Endothelial cell of umbilical vein (primary cell): ENCODE measurements around the gene RP2. TPM values are rescaled to one million over a fixed set of nuclear protein-coding genes. Genes with fewer than 3 reads are reported as not detected.

Experiments
- BruUV-seq: library from RNA; stranded (reverse); fragments of 400-500 nt; replicated peaks from 2 replicates; lab custom pipeline; 2021; lab: Mats Ljungman, UMichigan
- CTCF ChIA-PET: fragments of 300-600, 350-600 bp; sonication (Branson Sonifier 250); formaldehyde crosslinking; loops from one replicate; lab custom pipeline; 2021; ENCODE audit warnings: antibody characterized with exemption, inconsistent platforms; lab: Charles Lee
- POLR2A ChIA-PET: fragments of 300-600, 350-600 bp; sonication (Branson Sonifier 250); formaldehyde crosslinking; loops from one replicate; lab custom pipeline; 2021; ENCODE audit warnings: antibody characterized with exemption, inconsistent platforms; lab: Charles Lee
- DNase-seq: peaks from one replicate; pipeline ENCODE4 v3.0.0-alpha.2; 2011; ENCODE audit warnings: low read depth, low spot score
- FAIRE-seq: peaks from 2 replicates; lab custom pipeline; 2011; peaks lifted over from hg19 to GRCh38; lab: Jason Lieb, UNC
- H2AFZ ChIP-seq: 2 replicates; pipeline ENCODE4 v1.6.0; 2012; ENCODE audit warnings: low read depth, low read length, control low read depth, inconsistent platforms
- H3K27ac ChIP-seq: 2 replicates; pipeline ENCODE4 v1.5.1; 2011; ENCODE audit warnings: low read depth, mild to moderate bottlenecking, control low read depth, low read length, moderate library complexity; ENCODE audit not compliant: insufficient read depth
- H3K27me3 ChIP-seq, 2 experiments: 2 replicates each; pipeline versions ENCODE4 v1.6.0 to v1.6.1; 2011; ENCODE audit warnings: low read length in 2 of 2, mixed read lengths in 1 of 2; ENCODE audit not compliant: control insufficient read depth in 2 of 2, insufficient read depth in 2 of 2
- H3K36me3 ChIP-seq, 2 experiments: 2 replicates in 1 of 2; 3 replicates in 1 of 2; pipeline ENCODE4 v1.5.1; 2011; ENCODE audit warnings: low read length in 2 of 2, mild to moderate bottlenecking in 1 of 2, moderate library complexity in 1 of 2; ENCODE audit not compliant: control insufficient read depth in 2 of 2, insufficient read depth in 2 of 2; ENCODE audit errors: extremely low read depth in 1 of 2
- H3K4me1 ChIP-seq: 3 replicates; pipeline ENCODE4 v1.5.1; 2011; ENCODE audit warnings: mild to moderate bottlenecking, low read length; ENCODE audit not compliant: control insufficient read depth, insufficient read depth; ENCODE audit errors: extremely low read depth
- H3K4me2 ChIP-seq: 2 replicates; pipeline ENCODE4 v1.6.1; 2011; ENCODE audit warnings: low read length, control low read depth, mixed read lengths; ENCODE audit not compliant: insufficient read depth
- H3K4me3 ChIP-seq, 3 experiments: fragments of 200-600 bp in 1 of 3; sonication (generic), shearing (Covaris generic) in 1 of 3; replicated peaks in 1 of 3; 2 replicates each; pipeline ENCODE4 v1.5.1; 2011 to 2016; ENCODE audit warnings: control low read depth in 3 of 3, low read length in 3 of 3, mild to moderate bottlenecking in 2 of 3, inconsistent platforms in 1 of 3, low read depth in 1 of 3, moderate library complexity in 1 of 3; ENCODE audit not compliant: insufficient read depth in 1 of 3
- H3K79me2 ChIP-seq: 2 replicates; pipeline ENCODE4 v1.6.0; 2012; ENCODE audit warnings: low read length, inconsistent platforms; ENCODE audit not compliant: control insufficient read depth, insufficient read depth
- H3K9ac ChIP-seq: replicated peaks from 2 replicates; pipeline ENCODE3; 2011; ENCODE audit warnings: low read length, control low read depth; ENCODE audit not compliant: insufficient read depth; ENCODE audit errors: extremely low read depth
- H3K9me1 ChIP-seq: replicated peaks from 3 replicates; pipeline ENCODE4 v1.6.0; 2011; ENCODE audit warnings: mild to moderate bottlenecking, low read length; ENCODE audit not compliant: control insufficient read depth, insufficient read depth; ENCODE audit errors: extremely low read depth
- H3K9me3 ChIP-seq: replicated peaks from 2 replicates; pipeline ENCODE4 v1.5.1; 2012; ENCODE audit warnings: low read length, inconsistent platforms; ENCODE audit not compliant: control insufficient read depth, insufficient read depth
- H4K20me1 ChIP-seq: replicated peaks from 2 replicates; pipeline ENCODE3; 2011; ENCODE audit warnings: mild to moderate bottlenecking, low read length; ENCODE audit not compliant: control insufficient read depth, insufficient read depth; ENCODE audit errors: extremely low read depth
- CTCF ChIP-seq, 2 donors: IDR thresholded peaks; 1 replicate in 1 of 2; 2 replicates in 1 of 2; pipeline ENCODE4 v1.5.1; 2011; ENCODE audit warnings: low read length in 2 of 2, mild to moderate bottlenecking in 2 of 2, moderate library complexity in 2 of 2, control low read depth in 1 of 2, inconsistent platforms in 1 of 2, low read depth in 1 of 2; ENCODE audit not compliant: insufficient read depth in 1 of 2; ENCODE audit errors: extremely low read depth in 1 of 2
- EZH2 ChIP-seq: IDR thresholded peaks from 2 replicates; pipeline ENCODE4 v1.6.1; 2012; ENCODE audit warnings: borderline replicate concordance, low read depth, mild to moderate bottlenecking, moderate library complexity, low read length, inconsistent platforms; ENCODE audit not compliant: severe bottlenecking
- FOS ChIP-seq: IDR thresholded peaks from 2 replicates; pipeline ENCODE4 v1.6.1; 2011; ENCODE audit warnings: mild to moderate bottlenecking, low read length, moderate library complexity, borderline replicate concordance; ENCODE audit not compliant: insufficient read depth
- GATA2 ChIP-seq: IDR thresholded peaks from 2 replicates; pipeline ENCODE4 v1.7.0; 2011; ENCODE audit warnings: low read depth, mild to moderate bottlenecking, moderate library complexity, mixed read lengths, low read length; ENCODE audit not compliant: insufficient read length, insufficient read depth
- JUN ChIP-seq: IDR thresholded peaks from 2 replicates; pipeline ENCODE4 v1.6.1; 2011; ENCODE audit warnings: borderline replicate concordance, low read depth; ENCODE audit not compliant: insufficient read length, insufficient read depth
- MAX ChIP-seq: IDR thresholded peaks from 2 replicates; pipeline ENCODE4 v1.6.1; 2011; ENCODE audit not compliant: insufficient read depth, insufficient read length
- MYC ChIP-seq: IDR thresholded peaks from one replicate; pipeline ENCODE4 v1.6.1; 2011; ENCODE audit warnings: mild to moderate bottlenecking, low read depth, low read length
- POLR2A ChIP-seq: IDR thresholded peaks from 2 replicates; pipeline ENCODE4 v1.6.1; 2012; ENCODE audit warnings: low read depth, mild to moderate bottlenecking, control low read depth, low read length
- POLR2AphosphoS5 ChIP-seq: IDR thresholded peaks from 2 replicates; pipeline ENCODE4 v1.6.1; 2012; ENCODE audit warnings: low read depth, mild to moderate bottlenecking, control low read depth, low read length, moderate library complexity; ENCODE audit not compliant: insufficient read depth
- dilution Hi-C: fragments of 300-500 bp; cut with MboI; formaldehyde crosslinking; loops from one replicate; pipeline ENCODE4 v1.15.0; 2019; ENCODE audit warnings: low sequenced_read_pairs; ENCODE audit not compliant: extremely low pct_ligation_motif_present
- intact Hi-C: fragments of 100-400 bp; cut with micrococcal nuclease; formaldehyde crosslinking; loops from one replicate; pipeline ENCODE4 v1.10.0; 2022
- polyA plus RNA-seq, 4 experiments: library from polyadenylated mRNA; depleted of rRNA in 3 of 4; stranded (reverse) in 3 of 4; unstranded in 1 of 4; fragments of >200 nt; gene quantifications; 2 replicates each; pipeline versions ENCODE4 v1.2.1 to v1.2.3, GENCODE V29; 2011 to 2012; ENCODE audit warnings: missing spikeins in 1 of 4
- total RNA-seq: library from RNA; stranded (reverse); gene quantifications from 2 replicates; pipeline ENCODE4 v1.2.3, GENCODE V29; 2021

Gene RP2
- total and polyA plus RNA-seq, 2 donors (not counting 3 experiments of a cell fraction or from before 2014, with no cell fraction given) = 7.4 to 20.5 TPM

GRCh38 chrX:46814966-46815365 is 21.9 kb upstream of the RP2 start:
- H3K4me1 ChIP-seq = peaks cover 7% of the 10 kb centered on the region
- no peak overlapping the region for H3K9ac ChIP-seq
- no peaks in the 10 kb centered on the region for H3K27me3 ChIP-seq
- no peak overlapping the region for H3K4me2 ChIP-seq
- H3K27ac ChIP-seq = no peak overlapping the region
- intact Hi-C loops = no loop called here
- ChIA-PET POLR2A (no interaction called here), CTCF (no interaction called here)
- no TSS peak for BruUV-seq
- H2AFZ ChIP-seq = no peak overlapping the region
- no peaks in the 10 kb centered on the region for H4K20me1 ChIP-seq
- dilution Hi-C loops = no loop called here
- H3K9me1 ChIP-seq = no peaks in the 10 kb centered on the region
- no peak overlapping the region for H3K4me3 ChIP-seq
- no peaks in the 10 kb centered on the region for H3K9me3 ChIP-seq
- TF ChIP-seq MYC (no peak), CTCF (IDR thresholded peaks at IDR 0.05; ENCODE audit: extremely low read depth in 1 of 2, insufficient read depth in 1 of 2, low read depth in 1 of 2, low read length in 2 of 2) (no peak), JUN (no peak), FOS (no peak), EZH2 (no peak), GATA2 (no peak), MAX (no peak), POLR2AphosphoS5 (no peak), POLR2A (no peak)
- peak; percentile 28 for FAIRE-seq
- H3K36me3 ChIP-seq = no peaks in the 10 kb centered on the region
- no peak for DNase-seq
- H3K79me2 ChIP-seq = no peaks in the 10 kb centered on the region
